GM21515 (cell line): ENCODE data around the gene ST7.

ENCODE experiments used
- ATAC-seq: cut with Tn5 transposase; IDR thresholded peaks from one replicate; pipeline ENCODE4 v1.9.1; 2021; ENCODE audit not compliant: unreplicated experiment

The ST7 gene

GRCh38 chr7:117008118-117008885 lies 55.0 kb downstream of the ST7 start:
- ATAC-seq: no peak

GRCh38 chr7:117008886-117009531 lies 55.7 kb downstream of the ST7 start:
- no peak for ATAC-seq

GRCh38 chr7:117009705-117010361 lies 56.5 kb downstream of the ST7 start:
- no peak for ATAC-seq

- peak; percentile 37 for ATAC-seq
Observed at GRCh38 chr7:117010375-117011133, 57.3 kb downstream of the ST7 start.

GRCh38 chr7:117011419-117012260 lies 58.3 kb downstream of the ST7 start:
- peak; percentile 81 for ATAC-seq

GRCh38 chr7:117012284-117012683 lies 59.0 kb downstream of the ST7 start:
- ATAC-seq: peak; percentile 3

- no peak for ATAC-seq
Observed at GRCh38 chr7:117012696-117013095, 59.4 kb downstream of the ST7 start.

GRCh38 chr7:117014099-117014656 lies 60.9 kb downstream of the ST7 start:
- ATAC-seq: no peak

GRCh38 chr7:117014673-117015133 lies 61.4 kb downstream of the ST7 start:
- ATAC-seq: peak; percentile 39

- ATAC-seq: no peak
Observed at GRCh38 chr7:117015258-117016184, 62.2 kb downstream of the ST7 start.

- ATAC-seq: no peak
Observed at GRCh38 chr7:117017017-117017451, 63.7 kb downstream of the ST7 start.

GRCh38 chr7:117017702-117018266 lies 64.5 kb downstream of the ST7 start:
- no peak for ATAC-seq

- ATAC-seq: no peak
Observed at GRCh38 chr7:117018713-117019112, 65.4 kb downstream of the ST7 start.

GRCh38 chr7:117019287-117019686 lies 66.0 kb downstream of the ST7 start:
- ATAC-seq: no peak

- no peak for ATAC-seq
Observed at GRCh38 chr7:117019786-117020590, 66.7 kb downstream of the ST7 start.

GRCh38 chr7:117020591-117020973 lies 67.3 kb downstream of the ST7 start:
- no peak for ATAC-seq

GRCh38 chr7:117021366-117021765 lies 68.1 kb downstream of the ST7 start:
- no peak for ATAC-seq

GRCh38 chr7:117021986-117022385 lies 68.7 kb downstream of the ST7 start:
- no peak for ATAC-seq
